K562 treated with DMSO at 1 percent for 48 hours (cell line): ENCODE data around the gene KCTD16. TPM values are rescaled to one million over a fixed set of nuclear protein-coding genes. Genes with fewer than 3 reads are reported as not detected.

ENCODE experiments used
- total RNA-seq: library from RNA; unstranded; fragments of 300-600 nt; gene quantifications from 2 replicates; pipeline ENCODE4 v1.2.3, GENCODE V29; 2022; ENCODE audit warnings: low replicate concordance; ENCODE audit errors: extremely low read depth

Gene KCTD16
- not detected in 2 replicates for total RNA-seq

GRCh38 chr5:144170276-144171024, at the start of gene KCTD16, which contains the start of gene YIPF5:
Gene KCTD16, plus strand, starts transcription at chr5:144170873.
Gene YIPF5, minus strand, starts transcription at chr5:144170659. Its CDS starts 704 bp downstream, at chr5:144169955.

Other genes with a start within 250 kb of the KCTD16 start
- not detected in 2 replicates for gene YIPF5, start 214 bp upstream of the KCTD16 start, total RNA-seq